GM10266 (cell line): ENCODE measurements around the gene KIF6.

Source experiments
- DNase-seq: peaks from one replicate; pipeline ENCODE4 v3.0.0; 2012; ENCODE audit errors: extremely low spot score
- TF ChIP-seq, protein P1 (sequence below): IDR thresholded peaks from 2 replicates; pipeline ENCODE4 v1.5.1; 2012; ENCODE audit warnings: mild to moderate bottlenecking, low read depth; ENCODE audit not compliant: control insufficient read depth, insufficient read depth; ENCODE audit errors: missing control alignments

KIF6 gene

DNA sequence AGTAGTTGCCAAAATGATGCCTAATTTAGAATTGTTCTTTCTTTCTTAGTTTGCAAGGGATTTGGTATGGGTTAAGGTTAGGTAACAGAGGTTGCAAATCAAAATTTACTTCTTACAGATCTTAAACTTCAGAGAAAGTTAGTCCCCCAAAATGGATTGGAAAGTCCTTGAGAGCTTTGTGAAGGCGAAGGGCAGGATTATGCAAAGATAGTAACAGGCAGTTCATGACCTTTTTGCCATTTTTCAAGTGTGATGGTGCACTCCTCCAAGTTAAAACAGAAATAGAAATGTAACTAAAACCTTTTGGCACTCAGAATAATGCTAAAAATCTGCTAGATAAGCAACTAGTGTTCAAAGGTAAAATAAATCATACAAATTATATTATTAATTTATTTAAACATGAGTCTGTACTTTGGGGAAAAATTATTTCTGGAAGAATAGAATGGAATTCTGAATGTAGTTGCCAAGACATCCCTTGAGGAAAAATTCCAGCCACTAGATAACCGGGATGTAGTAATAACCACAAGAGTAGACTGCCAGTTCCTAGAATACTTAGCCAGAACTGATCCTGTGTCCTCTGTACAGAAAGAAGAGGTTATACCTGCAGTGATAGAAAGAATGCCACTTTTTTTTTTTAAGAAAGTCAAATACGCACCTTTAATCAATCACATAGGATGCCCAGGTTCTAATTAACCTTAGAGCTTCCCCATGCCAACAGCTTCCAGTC is 35.2 kb upstream of the KIF6 start:
- no peak for DNase-seq
- TF ChIP-seq, protein P1, sequence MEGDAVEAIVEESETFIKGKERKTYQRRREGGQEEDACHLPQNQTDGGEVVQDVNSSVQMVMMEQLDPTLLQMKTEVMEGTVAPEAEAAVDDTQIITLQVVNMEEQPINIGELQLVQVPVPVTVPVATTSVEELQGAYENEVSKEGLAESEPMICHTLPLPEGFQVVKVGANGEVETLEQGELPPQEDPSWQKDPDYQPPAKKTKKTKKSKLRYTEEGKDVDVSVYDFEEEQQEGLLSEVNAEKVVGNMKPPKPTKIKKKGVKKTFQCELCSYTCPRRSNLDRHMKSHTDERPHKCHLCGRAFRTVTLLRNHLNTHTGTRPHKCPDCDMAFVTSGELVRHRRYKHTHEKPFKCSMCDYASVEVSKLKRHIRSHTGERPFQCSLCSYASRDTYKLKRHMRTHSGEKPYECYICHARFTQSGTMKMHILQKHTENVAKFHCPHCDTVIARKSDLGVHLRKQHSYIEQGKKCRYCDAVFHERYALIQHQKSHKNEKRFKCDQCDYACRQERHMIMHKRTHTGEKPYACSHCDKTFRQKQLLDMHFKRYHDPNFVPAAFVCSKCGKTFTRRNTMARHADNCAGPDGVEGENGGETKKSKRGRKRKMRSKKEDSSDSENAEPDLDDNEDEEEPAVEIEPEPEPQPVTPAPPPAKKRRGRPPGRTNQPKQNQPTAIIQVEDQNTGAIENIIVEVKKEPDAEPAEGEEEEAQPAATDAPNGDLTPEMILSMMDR = no peak

DNA sequence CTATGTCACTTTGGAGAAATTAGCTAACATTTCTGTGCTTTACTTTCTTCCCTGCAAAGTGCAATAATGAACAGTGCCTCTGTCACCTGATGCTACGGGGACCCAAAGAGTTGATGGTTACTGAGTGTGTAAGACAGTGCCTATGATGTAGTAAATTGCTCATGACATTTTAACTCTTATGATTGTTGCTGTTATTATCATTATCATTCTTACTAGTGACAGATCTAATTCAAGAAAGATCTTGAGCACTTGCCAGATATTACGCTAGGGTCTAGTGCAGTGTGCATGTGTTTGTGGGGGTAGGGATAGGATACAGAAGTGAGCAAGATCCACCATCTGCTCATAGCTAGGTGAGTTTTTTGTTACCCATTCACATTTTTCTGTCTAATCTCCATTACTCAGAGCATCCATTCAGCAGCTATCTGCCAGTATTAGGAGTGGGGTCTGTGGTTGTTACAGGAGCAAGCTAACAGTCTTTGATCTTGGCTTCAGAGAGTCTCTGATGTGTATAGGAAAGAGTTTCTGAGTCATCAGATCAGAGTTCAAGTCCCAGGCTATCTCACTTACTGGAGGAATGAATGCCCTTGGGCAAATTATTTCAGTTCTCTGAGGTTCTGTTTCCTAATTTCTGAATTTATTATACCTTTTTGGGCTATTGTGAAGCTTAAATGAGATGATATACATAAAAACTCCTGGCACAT is 33.8 kb upstream of the KIF6 start:
- no peak for DNase-seq
- TF ChIP-seq, protein P1 = no peak

DNA sequence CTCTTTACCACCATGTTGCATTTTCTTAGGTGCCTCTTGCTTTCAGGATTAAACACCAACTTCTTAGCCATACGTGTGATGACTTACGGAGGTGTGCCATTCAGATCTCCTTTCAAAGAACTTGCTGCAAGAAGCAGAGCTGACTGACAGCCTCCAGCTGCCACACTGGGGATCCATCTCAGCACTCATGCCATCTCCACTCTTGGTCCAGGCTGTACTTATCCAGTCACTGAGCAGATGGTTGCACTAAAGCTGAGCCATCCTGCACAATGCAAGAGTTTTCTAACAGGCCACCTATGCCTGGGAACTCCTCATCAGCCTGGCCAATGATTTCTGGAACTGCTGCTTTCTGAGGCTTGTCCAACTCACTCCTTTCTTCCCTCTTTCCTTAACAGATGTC is 31.4 kb upstream of the KIF6 start:
- DNase-seq = no peak
- TF ChIP-seq, protein P1 = no peak

- TF ChIP-seq, protein P1 = no peak
- DNase-seq = no peak
These were observed 30.0 kb upstream of the KIF6 start for GRCh38 chr6:39755231-39755630.

DNA sequence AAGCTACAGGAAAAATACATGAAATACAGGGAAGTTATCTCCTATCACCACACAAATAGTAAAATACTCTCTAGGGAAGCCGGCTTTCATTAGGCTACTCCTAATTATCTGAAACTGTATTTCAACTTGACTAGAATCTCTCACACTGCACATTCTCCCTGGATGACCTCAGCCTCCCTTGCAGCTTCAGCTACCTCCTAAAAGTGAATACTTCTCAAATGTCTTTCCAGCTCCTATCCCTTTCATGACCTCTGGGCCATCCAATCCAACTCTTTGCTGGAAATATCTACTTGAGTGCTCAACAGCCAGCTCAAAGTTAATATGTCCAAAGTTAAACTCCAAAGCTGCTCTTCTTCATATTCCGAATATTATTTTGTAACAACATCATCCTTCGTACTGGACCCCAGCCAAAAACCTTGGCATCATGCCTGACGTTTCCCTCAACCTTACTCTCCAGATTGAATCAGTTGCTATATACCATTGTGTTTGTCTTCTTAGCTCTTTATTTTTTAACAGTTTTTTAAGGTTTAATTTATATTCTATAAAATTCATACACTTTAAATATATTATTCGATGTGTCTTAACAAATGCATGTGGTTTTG is 29.4 kb upstream of the KIF6 start:
- no peak for DNase-seq
- TF ChIP-seq, protein P1 = no peak

GRCh38 chr6:39753725-39754045 is 28.5 kb upstream of the KIF6 start:
- TF ChIP-seq, protein P1 = no peak
- no peak for DNase-seq

- TF ChIP-seq, protein P1 = no peak
- no peak for DNase-seq
These were observed 27.9 kb upstream of the KIF6 start for GRCh38 chr6:39752835-39753724.
